ENCODE measurements around the gene CYP2U1. TPM values are rescaled to one million over a fixed set of nuclear protein-coding genes. Genes with fewer than 3 reads are reported as not detected.

The CYP2U1 gene
- total and polyA plus RNA-seq, 9 of the 15 experiments (the other 6 are each of a cell fraction or from before 2014, with no cell fraction given) = 0.03 to 0.15 (median 0.07) TPM

- peak; percentile 65 for TF ChIP-seq ARID4B (CRISPR knock-in tag; IDR thresholded peaks at IDR 0.05)
- TF ChIP-seq AFF4 (CRISPR knock-in tag; IDR thresholded peaks at IDR 0.05) = no peak
- 0 out of 2 replicates have a peak, but pooled peaks have one; percentile 19 for TF ChIP-seq ZSCAN29 (IDR thresholded peaks at IDR 0.05)
- no peak for TF ChIP-seq PHTF2 (CRISPR knock-in tag; IDR thresholded peaks at IDR 0.05)
- TF ChIP-seq CREB1 (IDR thresholded peaks at IDR 0.05) = peak; percentile 94
- TF ChIP-seq CREB1 (CRISPR knock-in tag; IDR thresholded peaks at IDR 0.05) = peak; percentile 91
- TF ChIP-seq GABPA (tag; conservative IDR thresholded peaks at IDR 0.05; ENCODE audit: low read depth) = no peak
- TF ChIP-seq NR4A1 (CRISPR knock-in tag; IDR thresholded peaks at IDR 0.05) = no peak
- no peak for TF ChIP-seq NR4A1 (tag; IDR thresholded peaks at IDR 0.05)
- TF ChIP-seq PTBP1 (IDR thresholded peaks at IDR 0.05; ENCODE audit: low read depth, low read length) = no peak
- TF ChIP-seq TARDBP (IDR thresholded peaks at IDR 0.05) = no peak
- TF ChIP-seq HNRNPL (IDR thresholded peaks at IDR 0.05; ENCODE audit: low read depth, low read length) = 0 out of 2 replicates have a peak, but pooled peaks have one; percentile 41
- peak; percentile 69; the same call in 1 of the 2 replicates for TF ChIP-seq E2F3 (CRISPR knock-in tag; IDR thresholded peaks at IDR 0.05)
- TF ChIP-seq RREB1 (CRISPR knock-in tag; IDR thresholded peaks at IDR 0.05) = no peak
Observed at GRCh38 chr4:107989537-107990386, 58.4 kb downstream of the CYP2U1 start, which contains the start of gene HADH (continued).
